GM21529 (cell line): ENCODE results near the gene TMUB1.

ENCODE experiments used
- ATAC-seq: cut with Tn5 transposase; IDR thresholded peaks from one replicate; pipeline ENCODE4 v1.9.1; 2021; ENCODE audit not compliant: unreplicated experiment

TMUB1 gene

GRCh38 chr7:151035026-151035717, 48.1 kb downstream of the TMUB1 start:
- ATAC-seq: no peak

DNA sequence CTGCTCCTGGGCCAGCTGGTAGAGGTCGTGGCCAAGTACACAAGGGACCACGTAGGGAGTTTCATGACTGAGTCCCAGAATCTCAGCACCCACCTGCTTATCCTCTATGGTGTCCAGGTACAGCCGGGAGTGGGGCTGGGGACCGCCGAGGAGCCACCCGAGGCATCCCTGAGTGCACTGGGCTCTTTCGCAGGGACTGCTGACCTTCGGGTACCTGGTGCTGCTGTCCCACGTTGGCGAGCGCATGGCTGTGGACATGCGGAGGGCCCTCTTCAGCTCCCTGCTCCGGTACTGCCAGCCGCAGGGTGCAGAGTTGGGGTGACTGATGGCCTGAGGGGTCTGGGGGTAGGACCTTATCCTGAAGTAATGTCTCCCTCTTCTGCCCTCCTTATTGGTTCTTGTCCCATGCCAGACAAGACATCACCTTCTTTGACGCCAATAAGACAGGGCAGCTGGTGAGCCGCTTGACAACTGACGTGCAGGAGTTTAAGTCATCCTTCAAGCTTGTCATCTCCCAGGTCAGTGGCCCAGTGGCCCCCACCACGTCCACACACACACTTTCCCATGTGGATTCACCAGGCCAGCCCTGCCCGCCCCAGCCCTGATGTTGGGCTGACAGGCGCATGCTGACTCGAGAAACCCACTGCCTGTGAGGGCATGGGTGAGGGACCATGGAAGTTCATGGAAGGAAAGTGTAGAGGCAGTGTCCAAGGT, 48.8 kb downstream of the TMUB1 start:
- no peak for ATAC-seq

GRCh38 chr7:151033864-151034249, 49.4 kb downstream of the TMUB1 start:
- ATAC-seq: no peak

- ATAC-seq: no peak
Measured at GRCh38 chr7:151032936-151033863, 50.1 kb downstream of the TMUB1 start.
